Activated B cell treated with CpG ODN at 0.5 μM for 24 hours (primary cell): ENCODE results near the gene RDM1. TPM values are rescaled to one million over a fixed set of nuclear protein-coding genes. Genes with fewer than 3 reads are reported as not detected.

Source experiments
- ATAC-seq: fragments of 200-7000 bp; cut with Tn5 transposase; one replicate; pipeline ENCODE4 v1.10.0; 2021; ENCODE audit warnings: low read depth, mild to moderate bottlenecking, moderate library complexity
- CTCF ChIA-PET: fragments of 350-600 bp; sonication (Branson Sonifier 250); formaldehyde crosslinking; loops from one replicate; lab custom pipeline; 2021; ENCODE audit warnings: antibody characterized with exemption; lab: Charles Lee
- POLR2A ChIA-PET: fragments of 350-600 bp; sonication (Branson Sonifier 250); formaldehyde crosslinking; loops from one replicate; lab custom pipeline; 2021; ENCODE audit warnings: antibody characterized with exemption; lab: Charles Lee
- DNase-seq: peaks from one replicate; pipeline ENCODE4 v3.0.0; 2022
- H3K27ac Mint-ChIP-seq: one replicate; pipeline ENCODE4 v1.8.0; 2020; ENCODE audit warnings: mixed read lengths
- H3K27me3 Mint-ChIP-seq: one replicate; pipeline ENCODE4 v1.8.0; 2021; ENCODE audit warnings: mixed read lengths
- H3K36me3 Mint-ChIP-seq: one replicate; pipeline ENCODE4 v1.8.0; 2021; ENCODE audit warnings: low read depth, mixed read lengths
- H3K4me1 Mint-ChIP-seq: one replicate; pipeline ENCODE4 v1.8.0; 2021; ENCODE audit warnings: mixed read lengths
- H3K4me3 Mint-ChIP-seq: one replicate; pipeline ENCODE4 v1.8.0; 2020; ENCODE audit warnings: mild to moderate bottlenecking, mixed read lengths
- H3K9me3 Mint-ChIP-seq: one replicate; pipeline ENCODE4 v1.8.0; 2020; ENCODE audit warnings: mixed read lengths
- intact Hi-C: fragments of 100-400 bp; cut with micrococcal nuclease; formaldehyde crosslinking; loops from one replicate; pipeline ENCODE4 v1.15.1; 2024
- total RNA-seq: library from RNA; stranded (reverse); gene quantifications from 2 replicates; pipeline ENCODE4 v1.2.3, GENCODE V29; 2022
- TF ChIP-seq, protein P1 (sequence below): fragments of 200-600 bp; IDR thresholded peaks from one replicate; pipeline ENCODE4 v1.8.0; 2022; ENCODE audit warnings: antibody characterized with exemption, mild to moderate bottlenecking

RDM1 gene
- total RNA-seq, 1 donor from 2014 or later, result not detected

DNA sequence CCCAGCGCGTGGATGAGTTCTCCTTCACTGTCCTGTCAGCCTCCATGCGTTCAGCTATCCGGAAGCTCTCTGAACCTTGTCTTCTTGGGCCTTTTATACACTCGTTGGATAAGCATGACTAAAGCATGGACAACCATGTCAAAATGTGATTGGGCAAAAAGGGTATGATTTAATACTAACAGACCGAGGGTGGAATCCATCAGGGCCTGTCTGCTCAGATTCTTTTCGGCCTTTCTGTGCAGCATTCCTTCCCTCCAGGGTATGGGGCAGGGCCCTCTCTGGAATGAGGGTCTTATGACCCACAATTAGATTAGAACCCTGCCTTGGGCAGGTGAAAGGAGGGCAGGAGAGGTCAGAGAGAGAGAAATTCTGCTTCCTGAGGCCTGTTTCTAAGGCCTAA, 36.4 kb downstream of the RDM1 start:
- peaks cover 5% of the 10 kb centered on the region for H3K4me1 Mint-ChIP-seq
- no peak overlapping the region for H3K27ac Mint-ChIP-seq
- H3K27me3 Mint-ChIP-seq, result peaks cover 3% of the 10 kb centered on the region
- TF ChIP-seq, protein P1, sequence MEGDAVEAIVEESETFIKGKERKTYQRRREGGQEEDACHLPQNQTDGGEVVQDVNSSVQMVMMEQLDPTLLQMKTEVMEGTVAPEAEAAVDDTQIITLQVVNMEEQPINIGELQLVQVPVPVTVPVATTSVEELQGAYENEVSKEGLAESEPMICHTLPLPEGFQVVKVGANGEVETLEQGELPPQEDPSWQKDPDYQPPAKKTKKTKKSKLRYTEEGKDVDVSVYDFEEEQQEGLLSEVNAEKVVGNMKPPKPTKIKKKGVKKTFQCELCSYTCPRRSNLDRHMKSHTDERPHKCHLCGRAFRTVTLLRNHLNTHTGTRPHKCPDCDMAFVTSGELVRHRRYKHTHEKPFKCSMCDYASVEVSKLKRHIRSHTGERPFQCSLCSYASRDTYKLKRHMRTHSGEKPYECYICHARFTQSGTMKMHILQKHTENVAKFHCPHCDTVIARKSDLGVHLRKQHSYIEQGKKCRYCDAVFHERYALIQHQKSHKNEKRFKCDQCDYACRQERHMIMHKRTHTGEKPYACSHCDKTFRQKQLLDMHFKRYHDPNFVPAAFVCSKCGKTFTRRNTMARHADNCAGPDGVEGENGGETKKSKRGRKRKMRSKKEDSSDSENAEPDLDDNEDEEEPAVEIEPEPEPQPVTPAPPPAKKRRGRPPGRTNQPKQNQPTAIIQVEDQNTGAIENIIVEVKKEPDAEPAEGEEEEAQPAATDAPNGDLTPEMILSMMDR, result no peak
- H3K4me3 Mint-ChIP-seq, result no peak overlapping the region
- ATAC-seq, result no peak
- ChIA-PET CTCF (no interaction called here), POLR2A (no interaction called here)
- H3K36me3 Mint-ChIP-seq, result no peaks in the 10 kb centered on the region
- intact Hi-C loops, result no loop called here
- no peak for DNase-seq
- H3K9me3 Mint-ChIP-seq, result no peaks in the 10 kb centered on the region

DNA sequence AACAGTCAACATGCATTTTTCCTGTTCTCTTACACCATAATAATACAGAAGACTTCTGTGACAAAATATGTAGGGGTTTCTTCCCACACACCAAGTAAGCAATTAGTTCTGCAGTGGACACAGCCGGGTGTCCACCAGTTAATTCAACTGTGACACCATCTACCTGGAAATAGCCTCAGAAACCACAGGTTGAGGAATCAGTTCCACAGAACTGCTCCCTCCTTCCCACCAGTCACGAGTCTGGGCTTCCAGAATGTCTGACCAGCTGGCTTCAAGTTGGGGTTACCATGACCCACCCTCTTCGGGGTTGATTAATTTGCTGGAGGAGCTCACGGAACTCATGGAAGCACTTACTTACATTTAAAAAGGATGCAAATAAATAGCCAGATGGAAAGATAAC, 36.8 kb downstream of the RDM1 start:
- ChIA-PET POLR2A (no interaction called here), CTCF (no interaction called here)
- no peaks in the 10 kb centered on the region for H3K9me3 Mint-ChIP-seq
- intact Hi-C loops, result no loop called here
- no peaks in the 10 kb centered on the region for H3K36me3 Mint-ChIP-seq
- peaks cover 3% of the 10 kb centered on the region for H3K27me3 Mint-ChIP-seq
- peaks cover 5% of the 10 kb centered on the region for H3K4me1 Mint-ChIP-seq
- DNase-seq (no peak), ATAC-seq (no peak)
- no peak overlapping the region for H3K27ac Mint-ChIP-seq
- no peak overlapping the region for H3K4me3 Mint-ChIP-seq
- TF ChIP-seq, protein P1, result no peak

DNA sequence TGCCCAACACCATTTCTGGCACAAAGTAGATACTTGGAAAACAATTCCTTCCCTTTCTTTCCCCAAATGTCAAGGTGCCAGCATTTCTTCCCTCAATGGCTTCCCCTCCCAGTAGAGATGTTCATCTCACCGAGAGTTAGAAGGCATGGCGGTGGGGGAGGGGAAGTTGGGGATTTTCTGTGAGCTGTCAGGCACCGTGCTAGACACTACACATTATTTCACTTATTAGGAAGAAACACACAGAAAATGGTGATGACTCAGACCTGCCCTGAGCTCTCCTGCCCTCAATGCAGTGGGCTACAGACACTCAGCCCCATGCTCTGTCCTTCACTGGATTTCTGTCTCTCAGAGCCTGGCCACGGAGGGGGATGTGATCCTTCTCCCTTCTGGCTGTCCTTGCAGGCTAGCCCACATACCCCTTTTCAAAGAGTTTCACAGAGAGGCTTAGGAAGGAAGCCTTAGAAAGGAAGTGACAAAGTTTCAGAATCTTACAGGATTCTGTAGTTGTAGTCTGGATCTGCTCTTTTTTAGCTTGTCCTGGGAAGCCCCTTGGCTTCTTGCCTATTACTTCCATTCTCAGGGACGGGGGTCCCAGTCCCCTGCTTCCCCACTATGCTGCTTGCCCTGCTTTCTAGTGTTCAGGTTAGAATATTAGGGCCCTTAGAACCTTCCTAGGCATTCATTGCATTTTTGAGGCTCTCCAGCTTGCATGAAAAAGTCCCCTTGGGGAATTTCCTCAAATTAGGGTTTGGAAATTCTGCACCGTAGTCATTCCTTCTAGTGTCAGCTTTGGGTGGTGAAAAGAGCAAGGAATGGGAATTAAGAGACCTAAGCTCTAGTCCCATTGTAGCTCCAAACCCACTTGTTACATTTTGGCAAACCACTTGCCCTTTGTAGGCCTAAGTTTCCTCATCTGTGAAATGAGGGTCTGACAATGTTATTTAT, 38.2 kb downstream of the RDM1 start:
- ChIA-PET POLR2A (no interaction called here), CTCF (no interaction called here)
- ATAC-seq, result no peak
- TF ChIP-seq, protein P1, result no peak
- Mint-ChIP-seq H3K27me3 (peaks cover 3% of the 10 kb centered on the region), H3K9me3 (no peaks in the 10 kb centered on the region), H3K36me3 (no peaks in the 10 kb centered on the region), H3K27ac (no peak overlapping the region), H3K4me1 (peaks cover 5% of the 10 kb centered on the region), H3K4me3 (no peak overlapping the region)
- intact Hi-C loops, result no loop called here
- DNase-seq, result no peak

DNA sequence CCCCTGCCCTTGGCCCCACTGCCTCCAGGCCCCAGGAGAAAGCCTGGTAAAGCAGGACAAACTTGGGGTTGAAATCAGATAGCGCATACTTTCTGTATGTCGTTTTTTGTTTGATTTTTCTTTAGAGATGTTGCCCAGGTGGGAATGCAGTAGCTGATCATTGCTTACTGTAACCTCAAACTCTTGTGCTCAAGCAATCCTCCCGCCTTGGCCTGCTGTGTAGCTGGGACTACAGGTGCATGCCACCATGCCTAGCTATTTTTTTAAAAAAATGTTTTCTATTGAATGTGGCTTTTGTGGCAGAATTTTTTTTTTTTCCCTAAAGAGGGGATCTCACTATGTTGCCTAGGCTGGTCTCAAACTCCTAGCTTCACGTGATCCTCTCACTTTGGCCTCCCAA, 39.3 kb downstream of the RDM1 start:
- no peak overlapping the region for H3K27ac Mint-ChIP-seq
- H3K9me3 Mint-ChIP-seq, result no peaks in the 10 kb centered on the region
- H3K27me3 Mint-ChIP-seq, result peaks cover 3% of the 10 kb centered on the region
- H3K4me3 Mint-ChIP-seq, result no peak overlapping the region
- peaks cover 5% of the 10 kb centered on the region for H3K4me1 Mint-ChIP-seq
- ChIA-PET POLR2A (no interaction called here), CTCF (no interaction called here)
- TF ChIP-seq, protein P1, result no peak
- no peaks in the 10 kb centered on the region for H3K36me3 Mint-ChIP-seq
- no peak for ATAC-seq
- DNase-seq, result no peak
- intact Hi-C loops, result no loop called here

DNA sequence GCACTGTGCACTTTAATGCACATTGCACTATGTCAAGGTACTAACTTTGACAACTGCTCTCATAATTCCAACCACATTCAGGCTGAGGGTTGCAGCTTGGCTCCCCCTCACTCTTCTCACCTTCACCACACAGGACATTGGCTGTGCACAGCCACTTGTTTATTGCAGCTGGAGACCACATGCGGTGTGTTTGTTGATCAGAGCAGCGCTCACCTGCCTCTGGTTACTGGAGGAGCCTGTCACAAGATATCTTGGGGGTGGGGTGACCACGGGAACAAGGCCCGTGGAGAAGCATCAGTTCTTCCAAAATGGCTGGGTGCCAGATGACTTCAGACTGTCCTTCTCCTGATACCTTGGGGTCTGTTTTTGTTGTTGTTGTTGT, 39.8 kb downstream of the RDM1 start:
- CTCF ChIA-PET, result no interaction called here
- Mint-ChIP-seq H3K4me1 (peaks cover 1% of the 10 kb centered on the region), H3K9me3 (no peaks in the 10 kb centered on the region), H3K4me3 (no peak overlapping the region), H3K27me3 (no peaks in the 10 kb centered on the region), H3K27ac (no peak overlapping the region), H3K36me3 (no peaks in the 10 kb centered on the region)
- TF ChIP-seq, protein P1, result no peak
- intact Hi-C loops, result no loop called here
- ATAC-seq (no peak), DNase-seq (no peak)
- POLR2A ChIA-PET, result interaction anchor here (0.7 kb wide), 1 partner anchor 1165 kb away, joined by 3 read pairs; no protein-coding TSS in a partner anchor
